Duodenal mucosa (tissue), 2 donors: ENCODE data around the gene EIF3B.
"Not testable (repeated sequence)": the region's sequence is repeated elsewhere in the genome, so short reads cannot be mapped to it uniquely, and the experiment has no call there.

Experiments
- H3K27ac ChIP-seq: one replicate; pipeline ENCODE4 v1.7.0; 2013; ENCODE audit warnings: low read depth, low read length
- H3K27me3 ChIP-seq, 2 donors: one replicate each; pipeline ENCODE4 v1.7.0; 2013; ENCODE audit warnings: low read length in 2 of 2, control low read depth in 1 of 2; ENCODE audit not compliant: insufficient read depth in 2 of 2, control insufficient read depth in 1 of 2
- H3K36me3 ChIP-seq, 2 donors: one replicate each; pipeline ENCODE4 v1.7.0; 2013; ENCODE audit warnings: low read length in 2 of 2, control low read depth in 1 of 2; ENCODE audit not compliant: insufficient read depth in 2 of 2, control insufficient read depth in 1 of 2
- H3K4me1 ChIP-seq, 2 donors: one replicate each; pipeline ENCODE4 v1.7.0; 2013; ENCODE audit warnings: low read length in 2 of 2, control low read depth in 1 of 2; ENCODE audit not compliant: insufficient read depth in 2 of 2, control insufficient read depth in 1 of 2
- H3K4me3 ChIP-seq, 2 donors: one replicate each; pipeline ENCODE4 v1.7.0; 2013; ENCODE audit warnings: low read length in 2 of 2, low read depth in 1 of 2
- H3K9ac ChIP-seq, 2 donors: one replicate each; pipeline ENCODE4 v1.7.0; 2013; ENCODE audit warnings: low read length in 2 of 2, low read depth in 1 of 2
- H3K9me3 ChIP-seq, 2 donors: one replicate each; pipeline ENCODE4 v1.7.0; 2013; ENCODE audit warnings: low read length in 2 of 2, control low read depth in 1 of 2; ENCODE audit not compliant: control insufficient read depth in 1 of 2

Gene EIF3B

DNA sequence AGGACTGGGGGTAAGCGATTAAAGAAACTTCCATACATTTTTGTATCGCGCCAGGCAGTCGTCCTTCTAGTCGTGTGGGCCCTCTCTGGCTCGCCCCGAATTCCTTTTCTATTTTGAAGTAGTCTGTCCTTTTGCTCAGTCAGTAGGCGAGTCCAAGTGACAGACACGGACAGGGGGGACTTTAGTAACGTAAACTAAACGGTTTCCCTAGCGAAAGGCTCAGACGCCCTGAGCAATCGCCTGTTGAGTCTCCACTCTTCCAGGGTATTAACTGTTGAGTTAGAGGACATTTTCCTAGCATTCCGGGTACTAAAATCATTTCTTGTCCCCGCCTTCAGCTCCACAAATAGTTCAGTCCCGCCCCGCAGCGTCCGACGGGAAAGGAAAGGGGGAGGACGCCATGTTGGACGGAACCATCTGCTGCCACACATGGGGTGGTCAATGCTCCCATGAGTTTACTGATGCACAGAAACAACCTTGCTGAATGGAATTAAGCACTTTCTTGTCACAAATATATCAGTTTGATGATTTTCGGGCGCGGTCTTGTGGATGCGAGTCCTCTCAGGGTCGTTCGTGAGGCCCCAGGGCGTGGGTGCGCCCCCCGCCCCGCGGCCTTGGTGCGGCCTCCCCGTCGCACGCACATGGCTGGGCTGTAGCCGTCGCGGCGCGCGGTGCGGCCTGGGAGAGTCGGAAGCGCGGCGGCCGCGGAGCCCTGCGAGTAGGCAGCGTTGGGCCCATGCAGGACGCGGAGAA, at the start of gene EIF3B:
EIF3B (plus strand) TSS at position 642 of the 753 bp plus-strand sequence; CDS start at position 737, 95 bp downstream.
- peak within 1 kb of the TSS; percentile 92 to 96 for H3K4me3 ChIP-seq
- peak within 1 kb of the TSS; percentile 99 for H3K27ac ChIP-seq
- peak within 1 kb of the TSS; percentile 87 to 91 for H3K9ac ChIP-seq
- H3K36me3 ChIP-seq, result peaks cover 2 to 14% of the 10 kb centered on the region in 2 donors
- H3K27me3 ChIP-seq, result no peaks in the 10 kb centered on the region
- H3K4me1 ChIP-seq, result peaks cover 19 to 28% of the 10 kb centered on the region in 2 donors
- no peaks in the 10 kb centered on the region for H3K9me3 ChIP-seq

DNA sequence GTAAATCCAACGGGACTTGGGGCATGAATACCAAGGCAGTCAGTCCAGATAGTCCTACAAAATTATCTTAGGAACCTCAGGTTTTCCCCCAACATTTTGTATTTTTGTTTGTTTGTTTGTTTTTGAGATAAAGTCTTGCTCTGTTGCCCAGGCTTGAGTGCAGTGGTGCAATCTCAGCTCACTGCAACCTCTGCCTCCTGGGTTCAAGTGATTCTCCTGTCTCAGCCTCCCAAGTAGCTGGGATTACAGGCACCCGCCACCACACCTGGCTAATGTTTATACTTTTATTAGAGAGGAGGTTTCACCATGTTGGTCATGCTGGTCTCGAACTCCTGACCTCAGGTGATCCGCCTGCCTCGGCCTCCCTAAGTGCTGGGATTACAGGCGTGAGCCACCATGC, 49.4 kb upstream of the EIF3B start:
- H3K36me3 ChIP-seq, H3K9me3 ChIP-seq, H3K27me3 ChIP-seq, H3K9ac ChIP-seq, H3K4me3 ChIP-seq, H3K27ac ChIP-seq: not testable (repeated sequence)
- peaks cover 9 to 12% of the 10 kb centered on the region in 2 donors for H3K4me1 ChIP-seq

DNA sequence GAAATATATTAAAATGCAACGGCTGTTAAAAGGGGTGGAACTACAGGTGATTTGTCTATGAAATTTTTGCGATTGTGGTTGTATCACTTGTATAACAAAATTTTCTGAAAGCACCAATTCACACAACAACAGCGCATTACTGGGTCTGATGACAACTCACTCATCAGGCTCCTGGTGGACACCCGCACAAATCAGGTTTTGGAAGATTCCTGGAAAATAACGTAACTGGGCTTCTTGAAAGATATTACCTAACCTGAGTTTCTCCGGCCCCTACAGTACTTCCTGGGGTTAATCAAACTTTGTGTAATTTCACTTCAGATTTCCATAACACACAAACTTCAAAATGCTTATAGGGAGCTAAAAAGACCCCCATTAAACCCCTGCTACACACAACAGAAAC, 47.9 kb upstream of the EIF3B start:
- Histone ChIP-seq H3K9ac (no peak overlapping the region), H3K36me3 (no peaks in the 10 kb centered on the region), H3K27ac (no peak overlapping the region), H3K4me3 (no peak overlapping the region), H3K27me3 (no peaks in the 10 kb centered on the region), H3K4me1 (peaks cover 8 to 9% of the 10 kb centered on the region in 2 donors), H3K9me3 (no peaks in the 10 kb centered on the region)

DNA sequence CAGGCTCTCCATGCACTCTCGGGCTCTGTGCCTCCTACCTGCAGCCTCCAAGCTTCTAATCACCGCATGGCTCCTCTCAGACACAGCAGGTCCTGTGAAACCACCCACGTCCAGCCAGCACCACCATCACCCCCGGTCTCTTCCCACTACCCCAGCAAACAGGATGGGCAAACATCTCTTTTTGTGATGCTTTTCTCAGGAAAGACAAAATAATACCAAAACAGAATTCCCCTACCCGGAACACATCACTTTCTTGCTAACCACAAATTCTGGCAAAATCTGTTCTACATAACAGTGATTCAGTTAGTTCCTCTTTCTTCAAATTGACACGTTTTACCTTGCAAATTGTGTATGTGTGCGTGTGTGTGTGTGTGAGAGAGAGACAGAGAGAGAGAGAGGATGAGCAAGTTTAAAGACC, 46.9 kb upstream of the EIF3B start:
- peaks cover 8 to 9% of the 10 kb centered on the region in 2 donors for H3K4me1 ChIP-seq
- no peak overlapping the region for H3K9ac ChIP-seq
- H3K27ac ChIP-seq, result no peak overlapping the region
- no peaks in the 10 kb centered on the region for H3K9me3 ChIP-seq
- no peaks in the 10 kb centered on the region for H3K36me3 ChIP-seq
- H3K4me3 ChIP-seq, result no peak overlapping the region
- H3K27me3 ChIP-seq, result no peaks in the 10 kb centered on the region

DNA sequence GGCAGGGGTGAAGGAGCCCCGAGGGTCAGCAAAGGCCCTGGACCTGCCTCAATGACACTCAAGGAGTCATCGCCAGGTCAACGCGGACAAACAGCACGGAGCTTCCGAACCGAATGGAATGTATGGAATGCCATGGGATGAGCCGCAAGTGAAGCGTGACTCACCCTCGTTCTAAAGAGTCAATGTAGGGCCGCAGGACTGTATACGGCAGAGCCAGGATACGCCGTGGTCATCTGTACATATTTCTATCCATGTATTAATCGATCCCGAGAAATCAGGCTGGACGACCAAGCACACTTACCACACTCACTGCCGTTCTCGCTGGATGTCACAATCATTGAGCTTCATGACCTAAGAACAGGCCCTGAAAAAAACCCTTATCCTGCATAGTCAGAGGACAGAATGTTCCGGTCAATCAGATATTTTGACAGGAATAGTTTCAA, 44.7 kb upstream of the EIF3B start:
- no peak overlapping the region for H3K27ac ChIP-seq
- H3K9me3 ChIP-seq, result no peaks in the 10 kb centered on the region

DNA sequence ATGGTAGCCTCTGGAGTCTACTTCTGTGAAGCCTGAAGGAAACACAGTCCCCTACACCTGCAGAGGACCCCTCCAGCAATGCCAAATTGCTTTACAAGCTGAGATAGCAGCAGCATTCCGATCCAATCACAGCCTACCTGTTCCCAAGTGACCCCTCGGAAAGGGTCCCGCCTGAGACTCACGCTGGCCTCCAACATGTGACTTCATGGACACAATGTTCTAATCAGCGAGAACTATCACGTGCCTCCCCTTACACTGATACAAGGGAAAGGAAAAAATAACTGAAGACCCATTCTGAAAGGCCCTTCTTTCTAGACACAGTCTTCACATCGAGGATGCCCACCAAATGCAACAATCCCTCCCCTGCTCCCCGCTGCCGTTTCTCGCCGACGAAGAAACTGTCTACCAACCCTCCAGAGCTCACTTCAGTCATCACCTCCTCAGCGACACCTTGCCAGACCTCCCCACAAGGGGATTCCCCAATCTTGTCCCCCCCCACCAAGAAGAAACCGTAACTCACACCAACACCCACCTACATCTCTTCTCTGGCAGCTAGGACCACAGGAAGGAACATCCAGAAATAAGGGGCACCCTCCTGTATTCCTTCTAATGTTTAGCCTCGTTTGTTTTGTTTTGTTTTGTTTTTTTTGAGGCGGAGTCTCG, 42.2 kb upstream of the EIF3B start:
- Histone ChIP-seq H3K36me3 (no peaks in the 10 kb centered on the region), H3K9me3 (no peaks in the 10 kb centered on the region), H3K9ac (no peak overlapping the region), H3K4me3 (no peak overlapping the region), H3K27ac (no peak overlapping the region), H3K27me3 (no peaks in the 10 kb centered on the region), H3K4me1 (peaks cover 0 to 7% of the 10 kb centered on the region in 2 donors)

More for the DNA sequence above, 44.7 kb upstream of the EIF3B start:
- Histone ChIP-seq H3K4me3 (no peak overlapping the region), H3K36me3 (no peaks in the 10 kb centered on the region), H3K4me1 (peaks cover 3 to 7% of the 10 kb centered on the region in 2 donors), H3K9ac (no peak overlapping the region), H3K27me3 (no peaks in the 10 kb centered on the region)

DNA sequence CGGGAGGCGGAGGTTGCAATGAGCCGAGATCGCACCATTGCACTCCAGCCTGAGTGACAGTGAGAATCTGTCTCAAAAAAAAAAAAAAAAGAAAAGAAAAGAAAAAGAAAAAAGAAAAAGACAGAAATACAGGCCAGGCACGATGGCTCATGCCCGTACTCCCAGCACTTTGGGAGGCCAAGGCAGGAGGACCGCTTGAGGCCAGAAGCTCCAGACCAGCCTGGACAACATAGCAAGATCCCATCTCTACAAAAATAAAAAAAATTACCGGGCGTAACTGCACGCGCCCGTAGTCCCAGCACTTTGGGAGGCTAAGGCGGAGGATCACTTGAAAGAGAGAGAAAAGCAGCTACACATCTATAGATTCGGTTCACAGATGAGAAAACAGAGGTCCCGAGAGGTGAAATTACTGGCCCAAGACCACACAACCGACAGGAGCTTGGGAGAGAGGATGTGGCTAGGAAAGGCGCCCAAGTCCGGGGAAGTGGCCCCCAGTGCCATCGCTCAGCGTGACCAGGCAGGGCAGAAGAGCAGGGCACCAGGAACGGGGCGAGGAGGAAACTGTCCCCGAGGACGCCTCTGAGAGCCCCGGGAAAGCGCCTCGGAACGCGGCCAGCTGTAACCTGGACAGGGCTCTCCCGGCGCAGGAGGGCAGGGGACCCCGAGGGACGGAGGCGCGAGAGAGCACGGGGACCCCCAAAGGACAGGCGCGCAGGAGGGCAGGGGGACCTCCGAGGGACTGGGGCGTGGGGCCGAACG, 41.0 kb upstream of the EIF3B start:
- no peaks in the 10 kb centered on the region for H3K9me3 ChIP-seq
- H3K27ac ChIP-seq, result peak overlapping the region; percentile 87
- peaks cover 0 to 7% of the 10 kb centered on the region in 2 donors for H3K4me1 ChIP-seq
- no peaks in the 10 kb centered on the region for H3K27me3 ChIP-seq
- H3K9ac ChIP-seq, result peak overlapping the region; percentile 81 to 88
- no peaks in the 10 kb centered on the region for H3K36me3 ChIP-seq
- peak overlapping the region; percentile 79 to 87 for H3K4me3 ChIP-seq

DNA sequence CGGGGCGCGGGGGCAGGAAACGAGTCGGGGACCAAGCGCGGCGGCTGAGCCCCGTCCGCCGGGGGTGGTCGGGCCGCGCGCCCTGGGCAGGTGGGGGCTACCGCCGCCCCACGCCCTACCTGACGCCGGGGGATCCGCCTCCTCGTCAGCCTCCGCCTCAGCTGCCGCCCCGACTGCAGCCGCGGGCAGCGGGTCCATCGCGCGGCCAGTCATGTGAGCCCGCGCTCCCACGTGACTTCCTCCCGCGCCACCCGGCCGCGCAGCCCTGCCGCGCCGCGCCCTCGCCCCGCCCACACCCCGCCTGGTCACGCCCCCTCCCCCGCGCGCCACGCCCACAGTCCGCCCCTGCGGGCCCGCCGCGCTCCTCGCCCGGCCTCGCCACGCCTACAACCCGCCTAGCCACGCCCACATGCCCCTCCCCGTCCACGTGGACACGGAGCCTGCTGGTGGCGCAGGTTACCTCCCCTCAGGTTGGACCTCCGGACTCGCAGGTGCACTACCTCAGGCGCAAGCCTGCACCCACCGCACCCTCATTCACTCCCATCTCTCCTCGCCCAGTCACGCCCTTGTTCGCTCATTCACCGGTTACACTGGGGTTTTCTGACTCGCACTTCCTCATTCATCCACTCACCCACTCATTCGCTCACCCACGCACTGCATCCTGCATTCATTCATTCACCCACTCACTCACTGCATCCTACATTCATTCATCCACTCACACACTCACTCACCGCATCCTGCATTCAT, 40.2 kb upstream of the EIF3B start, which contains the start of gene SNX8:
SNX8 (minus strand) TSS at position 233 of the 747 bp plus-strand sequence; CDS start at position 213, 20 bp downstream.
- no peaks in the 10 kb centered on the region for H3K9me3 ChIP-seq
- H3K27ac ChIP-seq, result peak within 1 kb of the TSS; percentile 87
- H3K36me3 ChIP-seq, result no peaks in the 10 kb centered on the region
- H3K4me1 ChIP-seq, result peaks cover 0 to 7% of the 10 kb centered on the region in 2 donors
- no peaks in the 10 kb centered on the region for H3K27me3 ChIP-seq
- peak within 1 kb of the TSS; percentile 81 to 88 for H3K9ac ChIP-seq
- peak within 1 kb of the TSS; percentile 79 to 87 for H3K4me3 ChIP-seq

DNA sequence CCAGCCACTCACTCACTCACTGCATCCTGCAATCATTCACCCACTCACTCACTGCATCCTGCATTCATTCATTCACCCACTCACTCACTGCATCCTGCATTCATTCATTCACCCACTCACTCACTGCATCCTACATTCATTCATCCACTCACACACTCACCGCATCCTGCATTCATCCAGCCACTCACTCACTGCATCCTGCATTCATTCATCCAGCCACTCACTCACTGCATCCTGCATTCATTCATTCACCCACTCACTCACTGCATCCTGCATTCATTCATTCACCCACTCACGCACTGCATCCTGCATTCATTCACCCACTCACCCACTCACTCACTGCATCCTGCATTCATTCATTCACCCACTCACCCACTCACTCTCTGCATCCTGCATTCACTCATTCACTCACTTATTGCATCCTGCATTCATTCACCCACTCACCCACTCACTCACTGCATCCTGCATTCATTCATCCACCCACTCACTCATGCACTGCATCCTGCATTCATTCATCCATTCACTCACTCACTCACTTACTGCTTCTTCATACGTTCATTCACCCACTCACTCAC, 39.6 kb upstream of the EIF3B start:
- H3K27me3 ChIP-seq, H3K36me3 ChIP-seq, H3K4me1 ChIP-seq, H3K9me3 ChIP-seq: not testable (repeated sequence)
- H3K9ac ChIP-seq, result peak overlapping the region in 1 of 2 donors; percentile 22
- H3K27ac ChIP-seq, result peak overlapping the region; percentile 39
- H3K4me3 ChIP-seq, result peak overlapping the region in 1 of 2 donors; percentile 69
